Measurements from ENCODE around the gene NLRP11. TPM values are rescaled to one million over a fixed set of nuclear protein-coding genes. Genes with fewer than 3 reads are reported as not detected.

The NLRP11 gene
- total and polyA plus RNA-seq, 2 donors (not counting 1 experiment from before 2014, with no cell fraction given), result under 0.01 TPM; not detected in 1

DNA sequence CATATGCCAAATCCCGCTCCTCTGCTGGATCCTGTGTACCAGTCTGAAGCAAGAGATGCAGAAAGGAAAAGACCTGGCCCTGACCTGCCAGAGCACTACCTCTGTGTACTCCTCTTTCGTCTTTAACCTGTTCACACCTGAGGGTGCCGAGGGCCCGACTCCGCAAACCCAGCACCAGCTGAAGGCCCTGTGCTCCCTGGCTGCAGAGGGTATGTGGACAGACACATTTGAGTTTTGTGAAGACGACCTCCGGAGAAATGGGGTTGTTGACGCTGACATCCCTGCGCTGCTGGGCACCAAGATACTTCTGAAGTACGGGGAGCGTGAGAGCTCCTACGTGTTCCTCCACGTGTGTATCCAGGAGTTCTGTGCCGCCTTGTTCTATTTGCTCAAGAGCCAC lies 26.6 kb upstream of the NLRP11 start:
- Histone ChIP-seq H3K4me2 (ENCODE audit: extremely low read depth, insufficient read depth, low read length) (no peak overlapping the region), H2AFZ (ENCODE audit: low read length) (no peak overlapping the region), H3K36me3 (ENCODE audit: control insufficient read depth, insufficient read depth, low read length) (no peaks in the 10 kb centered on the region), H3K27ac (ENCODE audit: insufficient read depth, low read length) (no peak overlapping the region), H3K27me3 (ENCODE audit: control insufficient read depth, insufficient read depth, low read length) (no peaks in the 10 kb centered on the region), H3K4me1 (ENCODE audit: control insufficient read depth, extremely low read depth, insufficient read depth, low read length) (no peaks in the 10 kb centered on the region), H3K9ac (ENCODE audit: insufficient read depth, low read length) (no peak overlapping the region), H4K20me1 (ENCODE audit: control insufficient read depth, extremely low read depth, insufficient read depth, low read length) (no peaks in the 10 kb centered on the region), H3K4me3 (replicated peaks in 1 of 4; ENCODE audit: control extremely low read depth in 1 of 4, insufficient read depth in 1 of 4, low read depth in 3 of 4, low read length in 4 of 4) (no peak overlapping the region), H3K79me2 (ENCODE audit: control insufficient read depth, insufficient read depth, low read length) (no peaks in the 10 kb centered on the region), H3K9me3 (ENCODE audit: control insufficient read depth, insufficient read depth, low read depth, low read length) (no peaks in the 10 kb centered on the region)
- no peak for DNase-seq (ENCODE audit: low read depth in 2 of 2)
- no peak for TF ChIP-seq EZH2 (IDR thresholded peaks at IDR 0.05; ENCODE audit: low read length, missing control alignments)
- TF ChIP-seq, protein P1, sequence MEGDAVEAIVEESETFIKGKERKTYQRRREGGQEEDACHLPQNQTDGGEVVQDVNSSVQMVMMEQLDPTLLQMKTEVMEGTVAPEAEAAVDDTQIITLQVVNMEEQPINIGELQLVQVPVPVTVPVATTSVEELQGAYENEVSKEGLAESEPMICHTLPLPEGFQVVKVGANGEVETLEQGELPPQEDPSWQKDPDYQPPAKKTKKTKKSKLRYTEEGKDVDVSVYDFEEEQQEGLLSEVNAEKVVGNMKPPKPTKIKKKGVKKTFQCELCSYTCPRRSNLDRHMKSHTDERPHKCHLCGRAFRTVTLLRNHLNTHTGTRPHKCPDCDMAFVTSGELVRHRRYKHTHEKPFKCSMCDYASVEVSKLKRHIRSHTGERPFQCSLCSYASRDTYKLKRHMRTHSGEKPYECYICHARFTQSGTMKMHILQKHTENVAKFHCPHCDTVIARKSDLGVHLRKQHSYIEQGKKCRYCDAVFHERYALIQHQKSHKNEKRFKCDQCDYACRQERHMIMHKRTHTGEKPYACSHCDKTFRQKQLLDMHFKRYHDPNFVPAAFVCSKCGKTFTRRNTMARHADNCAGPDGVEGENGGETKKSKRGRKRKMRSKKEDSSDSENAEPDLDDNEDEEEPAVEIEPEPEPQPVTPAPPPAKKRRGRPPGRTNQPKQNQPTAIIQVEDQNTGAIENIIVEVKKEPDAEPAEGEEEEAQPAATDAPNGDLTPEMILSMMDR (conservative IDR thresholded peaks at IDR 0.05 in 1 of 2, IDR thresholded peaks at IDR 0.05 in 1 of 2; ENCODE audit: low read depth in 1 of 2, low read length in 2 of 2), result no peak

DNA sequence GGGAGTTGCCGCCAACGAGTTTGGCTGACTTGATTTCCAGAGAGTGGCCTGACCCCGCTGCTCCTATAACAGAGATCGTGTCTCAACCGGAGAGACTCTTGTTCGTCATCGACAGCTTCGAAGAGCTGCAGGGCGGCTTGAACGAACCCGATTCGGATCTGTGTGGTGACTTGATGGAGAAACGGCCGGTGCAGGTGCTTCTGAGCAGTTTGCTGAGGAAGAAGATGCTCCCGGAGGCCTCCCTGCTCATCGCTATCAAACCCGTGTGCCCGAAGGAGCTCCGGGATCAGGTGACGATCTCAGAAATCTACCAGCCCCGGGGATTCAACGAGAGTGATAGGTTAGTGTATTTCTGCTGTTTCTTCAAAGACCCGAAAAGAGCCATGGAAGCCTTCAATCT lies 26.2 kb upstream of the NLRP11 start:
- TF ChIP-seq, protein P1 (conservative IDR thresholded peaks at IDR 0.05 in 1 of 2, IDR thresholded peaks at IDR 0.05 in 1 of 2; ENCODE audit: low read depth in 1 of 2, low read length in 2 of 2), result no peak
- no peak for TF ChIP-seq EZH2 (IDR thresholded peaks at IDR 0.05; ENCODE audit: low read length, missing control alignments)
- H3K36me3 ChIP-seq (ENCODE audit: control insufficient read depth, insufficient read depth, low read length), result no peaks in the 10 kb centered on the region
- no peaks in the 10 kb centered on the region for H3K79me2 ChIP-seq (ENCODE audit: control insufficient read depth, insufficient read depth, low read length)
- H3K9me3 ChIP-seq (ENCODE audit: control insufficient read depth, insufficient read depth, low read depth, low read length), result no peaks in the 10 kb centered on the region
- no peak overlapping the region for H3K27ac ChIP-seq (ENCODE audit: insufficient read depth, low read length)
- no peak overlapping the region for H3K4me3 ChIP-seq (replicated peaks in 1 of 4; ENCODE audit: control extremely low read depth in 1 of 4, insufficient read depth in 1 of 4, low read depth in 3 of 4, low read length in 4 of 4)
- H3K27me3 ChIP-seq (ENCODE audit: control insufficient read depth, insufficient read depth, low read length), result no peaks in the 10 kb centered on the region
- H3K4me2 ChIP-seq (ENCODE audit: extremely low read depth, insufficient read depth, low read length), result no peak overlapping the region
- no peak for DNase-seq (ENCODE audit: low read depth in 2 of 2)
- H3K4me1 ChIP-seq (ENCODE audit: control insufficient read depth, extremely low read depth, insufficient read depth, low read length), result no peaks in the 10 kb centered on the region
- H4K20me1 ChIP-seq (ENCODE audit: control insufficient read depth, extremely low read depth, insufficient read depth, low read length), result no peaks in the 10 kb centered on the region
- no peak overlapping the region for H3K9ac ChIP-seq (ENCODE audit: insufficient read depth, low read length)
- no peak overlapping the region for H2AFZ ChIP-seq (ENCODE audit: low read length)

DNA sequence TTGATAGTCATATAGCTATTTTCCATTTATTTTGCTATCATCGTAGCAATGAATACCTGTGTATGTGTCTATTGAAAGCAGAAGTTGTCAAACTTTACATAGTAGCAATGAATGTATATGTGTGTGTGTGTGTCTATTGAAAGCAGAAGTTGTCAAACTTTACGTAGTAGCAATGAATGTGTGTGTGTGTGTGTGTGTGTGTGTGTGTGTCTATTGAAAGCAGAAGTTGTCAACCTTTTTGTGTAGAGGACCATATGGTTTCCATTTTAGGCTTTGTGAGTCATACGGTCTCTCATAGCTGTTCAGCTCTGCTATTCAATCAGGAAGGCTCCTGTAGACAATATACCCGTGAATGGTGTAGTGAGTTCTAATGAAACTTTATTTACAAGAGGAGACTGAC lies 25.4 kb upstream of the NLRP11 start:
- Histone ChIP-seq H2AFZ (ENCODE audit: low read length) (no peak overlapping the region), H3K36me3 (ENCODE audit: control insufficient read depth, insufficient read depth, low read length) (no peaks in the 10 kb centered on the region), H3K4me2 (ENCODE audit: extremely low read depth, insufficient read depth, low read length) (no peak overlapping the region), H4K20me1 (ENCODE audit: control insufficient read depth, extremely low read depth, insufficient read depth, low read length) (no peaks in the 10 kb centered on the region), H3K27ac (ENCODE audit: insufficient read depth, low read length) (no peak overlapping the region), H3K4me3 (replicated peaks in 1 of 4; ENCODE audit: control extremely low read depth in 1 of 4, insufficient read depth in 1 of 4, low read depth in 3 of 4, low read length in 4 of 4) (no peak overlapping the region), H3K9me3 (ENCODE audit: control insufficient read depth, insufficient read depth, low read depth, low read length) (no peaks in the 10 kb centered on the region), H3K9ac (ENCODE audit: insufficient read depth, low read length) (no peak overlapping the region), H3K79me2 (ENCODE audit: control insufficient read depth, insufficient read depth, low read length) (no peaks in the 10 kb centered on the region), H3K27me3 (ENCODE audit: control insufficient read depth, insufficient read depth, low read length) (no peaks in the 10 kb centered on the region), H3K4me1 (ENCODE audit: control insufficient read depth, extremely low read depth, insufficient read depth, low read length) (no peaks in the 10 kb centered on the region)
- DNase-seq (ENCODE audit: low read depth in 2 of 2), result no peak
- TF ChIP-seq, protein P1 (conservative IDR thresholded peaks at IDR 0.05 in 1 of 2, IDR thresholded peaks at IDR 0.05 in 1 of 2; ENCODE audit: low read depth in 1 of 2, low read length in 2 of 2), result no peak
- no peak for TF ChIP-seq EZH2 (IDR thresholded peaks at IDR 0.05; ENCODE audit: low read length, missing control alignments)

All from fibroblast of lung (primary cell).